GM12878 (cell line): ENCODE data around the gene UBB. TPM values are rescaled to one million over a fixed set of nuclear protein-coding genes. Genes with fewer than 3 reads are reported as not detected.
A peak's percentile ranks its signal among the peaks of the same experiment; 100 is the strongest.

Source experiments
- ASH2L ChIP-seq: fragments of 300-600, 200-600 bp; sonication (generic); IDR thresholded peaks from 2 replicates; pipeline ENCODE4 v1.6.1; 2017; ENCODE audit warnings: low read depth, mild to moderate bottlenecking, borderline replicate concordance
- BACH1 ChIP-seq: fragments of 450-650 bp; IDR thresholded peaks from 2 replicates; pipeline ENCODE4 v1.6.1; 2017; ENCODE audit warnings: mild to moderate bottlenecking, borderline replicate concordance
- BRCA1 ChIP-seq: IDR thresholded peaks from 2 replicates; pipeline ENCODE4 v1.6.1; 2011; ENCODE audit warnings: low read depth, low read length, improper control_type of control experiment
- CEBPB ChIP-seq, 2 experiments: fragments of 150-350 bp in 1 of 2; IDR thresholded peaks; 2 replicates each; pipeline ENCODE4 v1.6.1; 2012 to 2014; ENCODE audit warnings: low read depth in 2 of 2, low read length in 2 of 2, borderline replicate concordance in 1 of 2, inconsistent platforms in 1 of 2
- CREB1 ChIP-seq: IDR thresholded peaks from 2 replicates; pipeline ENCODE4 v1.6.1; 2012; ENCODE audit warnings: low read depth, mild to moderate bottlenecking, inconsistent platforms
- FOS ChIP-seq: IDR thresholded peaks from 3 replicates; pipeline ENCODE4 v1.6.1; 2011; ENCODE audit warnings: borderline replicate concordance; ENCODE audit not compliant: insufficient read length; ENCODE audit errors: extremely low read depth
- FOXM1 ChIP-seq: IDR thresholded peaks from 2 replicates; pipeline ENCODE4 v1.6.1; 2012; ENCODE audit warnings: low read depth, mild to moderate bottlenecking, inconsistent platforms, low read length, moderate library complexity
- GABPA ChIP-seq: IDR thresholded peaks from 2 replicates; pipeline ENCODE4 v1.6.1; 2014; ENCODE audit warnings: antibody characterized with exemption, low read depth, mild to moderate bottlenecking, inconsistent platforms
- IKZF2 ChIP-seq, 2 experiments: fragments of 450-650 bp; IDR thresholded peaks; 2 replicates each; pipeline ENCODE4 v1.6.1; 2017; ENCODE audit warnings: mild to moderate bottlenecking in 2 of 2, moderate library complexity in 2 of 2
- IRF3 ChIP-seq: fragments of 450-650 bp; IDR thresholded peaks from 2 replicates; pipeline ENCODE4 v1.6.1; 2014; ENCODE audit warnings: mild to moderate bottlenecking
- JUND ChIP-seq: IDR thresholded peaks from 2 replicates; pipeline ENCODE4 v1.6.1; 2012; ENCODE audit warnings: low read depth, mild to moderate bottlenecking, low read length, improper control_type of control experiment, moderate library complexity
- NFIC ChIP-seq: IDR thresholded peaks from 2 replicates; pipeline ENCODE4 v1.6.1; 2012; ENCODE audit warnings: low read depth, mild to moderate bottlenecking, inconsistent platforms, low read length, moderate library complexity
- NR2C1 ChIP-seq: fragments of 450-650 bp; IDR thresholded peaks from 2 replicates; pipeline ENCODE4 v1.6.1; 2017; ENCODE audit warnings: antibody characterized with exemption, mild to moderate bottlenecking, moderate library complexity
- NR2C2 ChIP-seq: IDR thresholded peaks from 2 replicates; pipeline ENCODE4 v1.6.1; 2011; ENCODE audit warnings: borderline replicate concordance, low read depth; ENCODE audit not compliant: control insufficient read depth, insufficient read length
- NR2F1 ChIP-seq: fragments of 450-650 bp; conservative IDR thresholded peaks from 2 replicates; pipeline ENCODE4 v1.6.1; 2017; ENCODE audit warnings: mild to moderate bottlenecking
- PML ChIP-seq: IDR thresholded peaks from 2 replicates; pipeline ENCODE4 v1.6.1; 2012; ENCODE audit warnings: low read length, inconsistent platforms
- POLR2AphosphoS2 ChIP-seq: IDR thresholded peaks from 2 replicates; pipeline ENCODE4 v1.6.1; 2011; ENCODE audit warnings: low read depth, mild to moderate bottlenecking, low read length, improper control_type of control experiment, moderate library complexity
- POLR2AphosphoS5 ChIP-seq: IDR thresholded peaks from 2 replicates; pipeline ENCODE4 v1.6.1; 2011; ENCODE audit warnings: mild to moderate bottlenecking, low read length, inconsistent platforms
- RAD51 ChIP-seq: fragments of 450-650 bp; IDR thresholded peaks from 2 replicates; pipeline ENCODE4 v1.6.1; 2016; ENCODE audit warnings: moderate library complexity, mild to moderate bottlenecking, inconsistent platforms
- SIX5 ChIP-seq: IDR thresholded peaks from 2 replicates; pipeline ENCODE4 v1.6.1; 2011; ENCODE audit warnings: mild to moderate bottlenecking, low read depth, low read length, moderate library complexity; ENCODE audit not compliant: severe bottlenecking
- SMARCA5 ChIP-seq: fragments of 450-650 bp; IDR thresholded peaks from 2 replicates; pipeline ENCODE4 v1.6.1; 2017; ENCODE audit warnings: mild to moderate bottlenecking
- TCF3 ChIP-seq: IDR thresholded peaks from 2 replicates; pipeline ENCODE4 v1.6.1; 2012; ENCODE audit warnings: low read depth, mild to moderate bottlenecking, low read length, borderline replicate concordance; ENCODE audit not compliant: insufficient read depth
- TCF7 ChIP-seq: IDR thresholded peaks from 2 replicates; pipeline ENCODE4 v1.6.1; 2014; ENCODE audit warnings: antibody characterized with exemption, borderline replicate concordance
- ZBTB4 ChIP-seq: fragments of 450-650 bp; formaldehyde crosslinking; IDR thresholded peaks from 2 replicates; pipeline ENCODE4 v1.4.0; 2022; ENCODE audit warnings: mild to moderate bottlenecking, moderate library complexity
- ZNF217 ChIP-seq: fragments of 450-650 bp; IDR thresholded peaks from 2 replicates; pipeline ENCODE4 v1.6.1; 2017; ENCODE audit warnings: antibody characterized with exemption, mild to moderate bottlenecking
- polyA plus RNA-seq, 11 experiments: library from polyadenylated mRNA; depleted of rRNA in 4 of 11; unstranded in 6 of 11; stranded (reverse) in 5 of 11; fragments of >200 nt; fragmentation: Nextera tagmentation in 4 of 11; fragmentation: Illumina TruSeq in 1 of 11; extraction: Ambion mirVana in 4 of 11; extraction: Trizol in 1 of 11; gene quantifications; 1 replicate in 1 of 11; 2 replicates in 10 of 11; pipeline versions ENCODE4 v1.2.1 to v1.2.3, GENCODE V29; 2011 to 2016; ENCODE audit warnings: inconsistent platforms in 2 of 11, missing spikeins in 2 of 11, low read depth in 1 of 11
- total RNA-seq, 4 experiments: library from RNA; depleted of rRNA in 3 of 4; stranded (reverse); fragments of >200 nt in 3 of 4; fragmentation: Illumina TruSeq in 1 of 4; extraction: Trizol in 1 of 4; gene quantifications; 2 replicates each; pipeline versions ENCODE4 v1.2.1 to v1.2.3, GENCODE V29; 2013 to 2021

UBB gene
- total and polyA plus RNA-seq, 10 of the 15 experiments (the other 5 are each of a cell fraction or from before 2014, with no cell fraction given), result 1,133 to 4,246 (median 2,099) TPM

GRCh38 chr17:16380640-16381495, at the start of gene UBB (continued):
- no peak for TF ChIP-seq GABPA
- TF ChIP-seq POLR2AphosphoS5, result peak; percentile 100
- no peak; the same call in 1 of the 2 replicates for TF ChIP-seq NFIC
- peak; percentile 46; the same call in 1 of the 2 replicates for TF ChIP-seq IRF3
- TF ChIP-seq CREB1, result peak; percentile 89
- peak in 1 of 2 experiments; percentile 80; a peak in 2 of 4 replicates for TF ChIP-seq CEBPB (IDR thresholded peaks at IDR 0.05; ENCODE audit: borderline replicate concordance in 1 of 2, low read depth in 2 of 2, low read length in 2 of 2)
- no peak for TF ChIP-seq ZNF217
- TF ChIP-seq FOXM1, result no peak
- no peak for TF ChIP-seq ZBTB4 (CRISPR knock-in tag)
- TF ChIP-seq ASH2L, result no peak
- peak; percentile 49 for TF ChIP-seq NR2C1
- TF ChIP-seq BRCA1, result peak; percentile 27; the same call in 1 of the 2 replicates
- TF ChIP-seq FOS, result peak; percentile 28
- peak; percentile 38 for TF ChIP-seq SIX5
- 0 out of 2 replicates have a peak, but pooled peaks have one; percentile 59 for TF ChIP-seq RAD51
- TF ChIP-seq IKZF2 (IDR thresholded peaks at IDR 0.05), result peak; percentile 29 to 57; a peak in 3 of 4 replicates
- TF ChIP-seq POLR2AphosphoS2, result peak; percentile 100
- peak; percentile 39; the same call in 1 of the 2 replicates for TF ChIP-seq SMARCA5
- TF ChIP-seq PML, result peak; percentile 100
- TF ChIP-seq TCF7, result peak; percentile 16; the same call in 1 of the 2 replicates
- TF ChIP-seq TCF3, result peak; percentile 85; the same call in 1 of the 2 replicates
- TF ChIP-seq NR2C2, result no peak
- TF ChIP-seq BACH1, result peak; percentile 37; the same call in 1 of the 2 replicates
- peak; percentile 74; the same call in 1 of the 2 replicates for TF ChIP-seq NR2F1
- TF ChIP-seq JUND, result 0 out of 2 replicates have a peak, but pooled peaks have one; percentile 25
